Left cardiac atrium (tissue), 4 donors: Measurements from ENCODE around the gene DENND5A. TPM values are rescaled to one million over a fixed set of nuclear protein-coding genes. Genes with fewer than 3 reads are reported as not detected.
A peak's percentile ranks its signal among the peaks of the same experiment; 100 is the strongest.
"Not testable (repeated sequence)": the region's sequence is repeated elsewhere in the genome, so short reads cannot be mapped to it uniquely, and the experiment has no call there.

Experiments
- ATAC-seq, 2 donors: fragments of 200-7000 bp; cut with Tn5 transposase; one replicate each; pipeline ENCODE4 v1.9.1; 2020; ENCODE audit warnings: mild to moderate bottlenecking in 2 of 2, moderate library complexity in 2 of 2
- DNase-seq: peaks from one replicate; pipeline ENCODE4 v3.0.0-alpha.2; 2020
- intact Hi-C, 2 donors: fragments of 100-400 bp; cut with DNase I; formaldehyde crosslinking; loops; one replicate each; pipeline versions ENCODE4 v1.14.1 to v1.15.1; 2022 to 2023
- total RNA-seq, 2 donors: library from RNA; stranded (reverse); fragmentation: NEBNext Ultra II Directional; extraction: Animal tissue kit (Norgen Biotek cat#: 25700); gene quantifications; one replicate each; pipeline ENCODE4 v1.2.1, GENCODE V29; 2021
- donor health status: DM: no; HTN: yes; CAD: no.
- donor health status: DM: no; HTN: yes; CAD: no; lungs with severe emphysema.
- donor health status: DM: yes; HTN: yes; CAD: no.
- donor health status: Dilated cardiomyopathy.

Gene DENND5A
- total RNA-seq, 2 donors from 2014 or later, result 71.5 to 90.0 TPM

DNA sequence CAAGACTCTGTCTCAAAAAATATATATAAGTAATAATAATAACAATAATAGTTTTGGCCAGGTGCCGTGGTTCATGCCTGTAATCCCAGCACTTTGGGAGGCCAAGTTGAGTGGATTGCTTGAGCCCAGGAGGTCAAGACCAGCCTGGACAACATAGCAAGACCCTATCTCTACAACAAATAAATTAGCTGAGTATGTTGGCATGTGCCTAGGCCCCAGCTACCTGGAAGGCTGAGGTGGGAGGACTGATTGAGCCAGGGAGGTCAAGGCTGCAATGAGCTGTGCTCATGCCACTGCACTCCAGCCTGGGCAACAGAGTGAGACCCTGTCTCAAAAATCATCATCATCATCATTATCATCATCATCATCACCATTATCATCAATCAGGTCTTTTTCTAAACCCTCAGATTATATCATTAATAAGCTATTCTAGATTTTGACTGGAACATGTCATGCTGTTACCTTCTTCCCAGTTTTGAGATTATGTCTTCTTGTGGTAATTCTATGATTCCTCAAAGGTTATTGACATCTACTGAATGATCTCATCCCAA, 39.3 kb downstream of the DENND5A start:
- DNase-seq (no peak), ATAC-seq (no peak)
- intact Hi-C loops, result no loop called here

GRCh38 chr11:9222654-9223053, 42.5 kb downstream of the DENND5A start:
- ATAC-seq (no peak), DNase-seq (no peak)
- intact Hi-C loops, result no loop called here

- intact Hi-C loops, DNase-seq, ATAC-seq: not testable (repeated sequence)
Observed at GRCh38 chr11:9220853-9221252, 44.3 kb downstream of the DENND5A start.

DNA sequence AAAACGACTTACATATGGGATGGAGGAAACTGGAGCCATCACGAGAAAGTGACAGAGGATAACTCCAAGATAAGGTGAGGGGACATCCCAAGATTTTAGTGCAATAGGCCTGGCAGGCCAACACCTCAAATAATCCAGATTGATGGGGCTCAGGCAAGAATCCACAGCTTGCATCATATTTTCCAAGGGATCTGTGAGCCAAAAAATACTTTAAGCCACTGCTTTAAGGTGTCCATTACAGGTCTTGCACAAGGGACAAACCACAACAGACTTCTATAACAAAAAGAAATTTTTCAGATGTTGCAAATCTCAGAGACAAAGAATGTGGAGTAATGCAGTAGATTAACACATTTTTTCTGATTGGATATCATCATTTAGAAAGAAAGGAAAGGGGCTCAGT, 45.6 kb downstream of the DENND5A start:
- intact Hi-C loops, result no loop called here
- ATAC-seq, result peak; percentile 25 to 34
- no peak for DNase-seq

DNA sequence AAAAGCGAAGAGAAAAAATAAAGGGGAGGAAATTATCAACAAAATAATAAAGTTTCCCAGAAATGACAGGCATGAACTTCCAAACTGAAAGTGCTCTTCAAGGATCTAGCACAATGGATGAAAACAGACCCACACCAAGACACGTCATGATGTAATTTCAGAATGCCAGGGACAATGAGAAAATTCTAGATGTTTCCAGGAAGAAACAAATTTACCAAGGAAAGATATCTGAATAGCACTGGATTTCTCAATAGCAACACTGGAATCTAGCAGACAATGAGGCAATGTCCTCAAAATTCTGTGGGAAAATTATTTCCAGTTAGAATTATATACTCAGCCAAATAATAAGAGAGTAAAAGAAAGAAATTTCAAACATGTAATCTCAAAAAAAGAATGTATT, 46.0 kb downstream of the DENND5A start:
- no peak for DNase-seq
- ATAC-seq, result peak; percentile 25 to 41
- intact Hi-C loops, result no loop called here

- DNase-seq (no peak), ATAC-seq (no peak)
- intact Hi-C loops, result loop anchor here in 1 of 2 donors (5.0 kb wide), 1 partner anchor 48 kb away; no protein-coding TSS in a partner anchor
Observed at GRCh38 chr11:9214765-9215164, 50.4 kb downstream of the DENND5A start.

- no peak for ATAC-seq
- DNase-seq, result no peak
- intact Hi-C loops, result loop anchor here in 1 of 2 donors (5.0 kb wide), 1 partner anchor 51 kb away; no protein-coding TSS in a partner anchor
Observed at GRCh38 chr11:9211322-9211721, 53.8 kb downstream of the DENND5A start.

DNA sequence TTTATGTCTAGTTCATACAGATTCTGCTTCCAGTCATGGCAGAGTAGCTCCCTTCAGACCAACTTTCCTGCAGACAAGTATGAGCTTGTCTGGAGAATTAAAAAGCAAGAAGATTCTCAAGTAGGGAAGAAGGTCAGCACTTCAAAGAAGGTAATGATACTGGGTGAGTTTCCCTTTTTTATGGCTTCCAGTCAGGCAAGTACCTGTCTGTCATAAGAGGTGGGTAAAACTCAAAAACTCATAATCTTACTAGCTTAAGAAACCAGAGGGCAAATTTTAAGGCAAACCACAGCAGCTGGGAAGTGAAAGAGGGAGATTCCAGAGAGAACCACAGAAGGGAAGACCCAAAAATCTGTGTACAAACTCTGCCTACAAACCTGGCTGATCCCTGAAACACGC, 54.2 kb downstream of the DENND5A start:
- no peak for DNase-seq
- intact Hi-C loops, result loop anchor here in 1 of 2 donors (5.0 kb wide), 1 partner anchor 51 kb away; no protein-coding TSS in a partner anchor
- no peak for ATAC-seq

- ATAC-seq, result peak in 1 of 2 donors; percentile 39
- intact Hi-C loops, result loop anchor here in 1 of 2 donors (5.0 kb wide), 1 partner anchor 52 kb away; no protein-coding TSS in a partner anchor
- DNase-seq, result no peak
Observed at GRCh38 chr11:9210224-9210921, 54.8 kb downstream of the DENND5A start.

DNA sequence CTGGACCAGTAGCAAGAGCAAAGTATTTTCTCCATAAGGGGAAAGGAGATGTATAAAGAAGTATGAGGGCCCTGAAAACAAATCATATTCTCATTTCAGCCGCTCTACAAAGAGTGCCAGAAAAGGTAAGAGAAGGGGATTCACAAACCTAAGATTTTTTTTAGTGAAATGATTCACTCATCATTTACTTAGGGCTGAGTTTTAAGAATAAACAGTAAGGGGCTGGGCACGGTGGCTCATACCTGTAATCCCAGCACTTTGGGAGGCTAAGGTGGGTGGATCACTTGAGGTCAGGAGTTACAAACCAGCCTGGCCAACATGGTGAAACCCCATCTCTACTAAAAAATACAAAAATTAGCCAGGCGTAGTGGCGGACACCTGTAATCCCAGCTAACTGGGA, 55.5 kb downstream of the DENND5A start:
- intact Hi-C loops, result loop anchor here in 1 of 2 donors (5.0 to 10.0 kb wide), 2 partner anchors 53 to 195 kb away; no protein-coding TSS in a partner anchor
- DNase-seq, ATAC-seq: not testable (repeated sequence)

DNA sequence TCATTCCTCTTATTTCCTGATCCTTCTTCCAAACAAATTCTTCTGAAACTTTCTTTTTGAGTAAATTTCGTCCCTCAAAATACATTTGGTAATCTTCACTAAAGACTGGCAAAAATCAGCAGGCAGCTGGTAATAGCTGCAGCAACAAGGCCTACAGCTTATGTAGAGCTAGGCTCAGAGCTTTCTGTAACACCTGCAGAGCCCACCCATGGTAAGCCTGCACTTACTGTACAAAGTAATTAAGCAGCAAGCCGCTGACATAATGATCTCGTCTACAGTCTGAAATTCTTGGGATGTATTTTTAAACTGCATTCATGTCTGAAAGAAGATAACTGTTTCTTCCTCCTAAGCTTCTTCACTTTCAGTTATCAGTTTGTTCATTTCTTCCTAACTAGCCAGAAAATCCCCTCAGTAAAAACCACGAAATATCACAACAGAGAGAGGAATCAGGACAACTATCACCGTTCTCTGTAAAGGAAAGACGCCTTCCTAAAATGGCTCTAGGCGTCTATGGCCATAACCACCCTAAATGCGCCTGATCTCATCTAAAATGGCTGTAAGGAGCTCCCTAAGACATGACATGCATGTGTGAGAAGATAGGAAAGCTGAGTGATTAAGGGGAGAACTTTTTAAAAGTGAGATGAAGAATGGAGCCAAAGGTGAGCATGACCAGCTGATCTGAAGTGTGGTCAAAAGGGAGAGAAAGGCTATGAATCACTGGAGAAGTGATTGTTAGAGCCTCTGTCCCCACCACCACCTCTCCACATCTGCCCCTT, 56.2 kb downstream of the DENND5A start:
- DNase-seq (no peak), ATAC-seq (peak in 1 of 2 donors; percentile 47)
- intact Hi-C loops, result loop anchor here in 1 of 2 donors (10.0 kb wide), 1 partner anchor 196 kb away; no protein-coding TSS in a partner anchor

GRCh38 chr11:9207229-9207628, 57.9 kb downstream of the DENND5A start:
- DNase-seq, result no peak
- intact Hi-C loops, result loop anchor here in 1 of 2 donors (10.0 kb wide), 1 partner anchor 198 kb away; no protein-coding TSS in a partner anchor
- ATAC-seq, result no peak

GRCh38 chr11:9206496-9206895, 58.7 kb downstream of the DENND5A start:
- no peak for ATAC-seq
- DNase-seq, result no peak
- intact Hi-C loops, result loop anchor here in 1 of 2 donors (10.0 kb wide), 1 partner anchor 198 kb away; no protein-coding TSS in a partner anchor

- intact Hi-C loops, result loop anchor here in 1 of 2 donors (10.0 kb wide), 1 partner anchor 201 kb away; no protein-coding TSS in a partner anchor
- DNase-seq (no peak), ATAC-seq (peak; percentile 61 to 76)
Observed at GRCh38 chr11:9203691-9204311, 61.3 kb downstream of the DENND5A start.

DNA sequence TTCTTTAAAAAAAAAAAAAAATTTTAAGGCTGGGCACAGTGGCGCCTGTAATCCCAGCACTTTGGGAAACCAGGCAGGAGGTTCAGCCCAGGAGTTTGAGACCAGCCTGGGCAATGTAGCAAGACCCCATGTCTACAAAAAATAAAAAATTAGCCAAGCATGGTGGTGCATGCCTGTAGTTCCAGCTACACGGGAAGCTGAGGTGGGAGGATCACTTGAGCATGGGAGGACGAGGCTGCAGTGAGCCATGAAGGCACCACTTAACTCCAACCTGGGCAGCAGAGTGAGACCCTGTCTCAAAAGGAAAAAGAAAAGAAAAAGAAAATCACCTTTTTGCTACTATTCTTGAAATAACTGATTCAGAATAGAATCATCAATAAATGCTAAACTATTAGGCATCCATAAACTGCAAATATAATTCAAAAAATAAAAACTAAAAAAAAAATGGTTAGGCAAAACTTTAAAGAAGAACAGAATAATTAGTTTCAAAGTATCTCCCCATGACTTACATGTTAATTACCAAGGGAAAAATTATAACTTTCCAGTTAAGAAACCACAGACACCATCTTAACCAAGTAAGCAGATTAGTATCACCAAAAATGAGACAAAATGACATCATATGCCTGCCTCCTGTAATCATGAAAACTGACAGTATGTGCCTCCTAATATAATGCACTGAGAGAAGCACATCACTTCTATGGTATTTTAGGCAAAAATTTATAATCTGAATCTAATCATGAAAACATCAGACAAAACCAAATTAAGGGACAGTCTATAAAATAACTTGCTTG, 63.6 kb downstream of the DENND5A start:
- no peak for ATAC-seq
- DNase-seq, result no peak
- intact Hi-C loops, result loop anchor here in 1 of 2 donors (10.0 kb wide), 1 partner anchor 203 kb away; no protein-coding TSS in a partner anchor

GRCh38 chr11:9200471-9200870, 64.7 kb downstream of the DENND5A start:
- intact Hi-C loops, result loop anchor here in 1 of 2 donors (10.0 kb wide), 1 partner anchor 204 kb away; no protein-coding TSS in a partner anchor
- DNase-seq, result no peak
- no peak for ATAC-seq

DNA sequence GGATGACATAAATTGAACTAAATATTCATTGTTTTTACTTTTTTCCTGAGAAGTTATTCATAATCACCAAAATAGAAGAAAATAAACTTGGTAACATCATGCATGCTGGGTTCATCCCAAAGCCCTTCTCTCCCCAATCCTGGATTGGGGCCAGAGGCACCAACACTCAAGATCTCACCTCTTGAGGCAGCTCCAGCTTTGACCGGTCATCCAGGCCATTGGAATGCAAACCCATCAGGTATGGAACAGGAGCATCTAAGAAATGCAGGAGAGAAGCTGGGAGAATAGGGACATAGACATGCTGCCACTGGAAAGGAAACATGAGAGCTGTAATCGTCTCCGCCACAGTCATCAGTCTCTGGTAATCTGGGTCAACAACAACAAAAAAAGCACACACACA, 71.8 kb downstream of the DENND5A start:
- DNase-seq (no peak), ATAC-seq (no peak)
- intact Hi-C loops, result no loop called here

GRCh38 chr11:9192561-9192960, 72.6 kb downstream of the DENND5A start:
- ATAC-seq, result no peak
- intact Hi-C loops, result no loop called here
- no peak for DNase-seq
